Keratinocyte (primary cell): ENCODE data around the gene OSGIN1.

ENCODE experiments used
- CTCF ChIP-seq, 3 experiments: IDR thresholded peaks in 1 of 3; conservative IDR thresholded peaks in 1 of 3; optimal IDR thresholded peaks in 1 of 3; 2 replicates in 2 of 3; 3 replicates in 1 of 3; pipeline versions ENCODE3 to v1.5.1; 2011; ENCODE audit warnings: low read length in 3 of 3, mild to moderate bottlenecking in 3 of 3, moderate library complexity in 2 of 3, control low read depth in 1 of 3, inconsistent platforms in 1 of 3; ENCODE audit not compliant: insufficient read depth in 2 of 3; ENCODE audit errors: extremely low read depth in 1 of 3
- EZH2 ChIP-seq: IDR thresholded peaks from one replicate; pipeline ENCODE4 v1.6.1; 2012; ENCODE audit warnings: inconsistent platforms, mild to moderate bottlenecking, low read length, moderate library complexity

GRCh38 chr16:83951544-83951943 lies 1.5 kb upstream of the OSGIN1 start:
- TF ChIP-seq CTCF (optimal IDR thresholded peaks at IDR 0.05 in 1 of 3, IDR thresholded peaks at IDR 0.05 in 1 of 3, conservative IDR thresholded peaks at IDR 0.05 in 1 of 3; ENCODE audit: extremely low read depth in 1 of 3, insufficient read depth in 2 of 3, low read length in 3 of 3) (no peak), EZH2 (no peak)
